ENCODE data around the gene SFSWAP. TPM values are rescaled to one million over a fixed set of nuclear protein-coding genes. Genes with fewer than 3 reads are reported as not detected.
"Not testable (repeated sequence)": the region's sequence is repeated elsewhere in the genome, so short reads cannot be mapped to it uniquely, and the experiment has no call there.

The SFSWAP gene
- total RNA-seq, 1 experiment from 2014 or later = 50.4 TPM

DNA sequence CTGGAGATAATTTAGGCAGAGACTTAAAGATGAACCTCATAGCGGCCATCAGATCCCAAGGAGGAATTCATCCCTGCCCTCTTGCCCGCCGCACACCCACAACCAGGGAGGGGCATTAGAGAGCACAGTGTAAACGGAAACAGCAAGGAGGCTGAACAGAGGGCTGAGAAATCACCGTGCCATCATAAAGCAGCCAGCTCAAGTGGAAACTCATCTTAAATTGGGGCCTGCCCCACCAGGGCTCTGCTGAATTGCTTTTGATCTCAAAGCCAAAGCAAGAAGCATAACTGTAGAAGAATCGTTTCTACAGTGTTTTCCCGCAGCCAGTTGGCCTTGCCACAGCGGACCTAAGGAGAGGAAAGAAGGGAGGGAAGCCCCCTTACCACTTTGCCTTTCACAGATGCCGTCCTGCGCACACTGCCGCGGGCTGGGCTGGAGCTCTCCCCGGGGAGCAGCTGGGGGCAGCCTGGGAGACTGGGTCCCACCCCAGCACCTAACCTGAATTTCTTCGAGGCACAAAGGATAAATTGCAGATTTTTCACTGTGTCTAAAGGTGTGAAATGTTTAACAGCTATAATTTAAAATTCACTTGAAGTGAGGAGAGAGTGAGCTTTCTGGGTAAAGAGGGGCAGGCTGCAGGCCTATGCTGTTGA lies 65.5 kb downstream of the SFSWAP start:
- no peak overlapping the region for H3K4me2 ChIP-seq (ENCODE audit: low read length)
- RAD21 ChIA-PET (ENCODE audit: low non-redundant PET in 1 of 2, low total read pairs in 2 of 2, uncharacterized antibody in 2 of 2, unreplicated experiment in 2 of 2) = no interaction called here
- H3K4me3 ChIP-seq (replicated peaks in 1 of 2; ENCODE audit: low read depth in 1 of 2, low read length in 2 of 2) = no peak overlapping the region
- H3K36me3 ChIP-seq (ENCODE audit: control insufficient read depth in 1 of 2, insufficient read depth in 2 of 2, low read length in 2 of 2) = peaks cover 16 to 28% of the 10 kb centered on the region in 2 experiments; a peak in 3 of 4 replicates
- H2AFZ ChIP-seq (ENCODE audit: low read depth, low read length, poor library complexity, severe bottlenecking) = no peak overlapping the region
- no peaks in the 10 kb centered on the region for H3K27me3 ChIP-seq (ENCODE audit: insufficient read depth, low read length)
- H4K20me1 ChIP-seq (ENCODE audit: insufficient read depth) = no peaks in the 10 kb centered on the region
- H3K4me1 ChIP-seq (ENCODE audit: control insufficient read depth in 1 of 2, insufficient read depth in 2 of 2, low read length in 2 of 2) = no peaks in the 10 kb centered on the region; a peak in 1 of 4 replicates
- CTCF ChIA-PET = no interaction called here
- no peak for ATAC-seq
- H3K9me3 ChIP-seq (ENCODE audit: control insufficient read depth in 1 of 2, insufficient read depth in 1 of 2, low read depth in 1 of 2, low read length in 2 of 2) = no peaks in the 10 kb centered on the region
- H3K9ac ChIP-seq (ENCODE audit: low read length) = no peak overlapping the region
- intact Hi-C loops (cut with micrococcal nuclease) = no loop called here
- BruUV-seq (replicated peaks) = no TSS peak
- no peak for DNase-seq (ENCODE audit: low read depth, low spot score)
- POLR2A ChIA-PET = no interaction called here
- H3K27ac ChIP-seq (ENCODE audit: low read depth, low read length) = no peak overlapping the region
- H3K9me2 ChIP-seq (ENCODE audit: insufficient read depth) = no peaks in the 10 kb centered on the region
- TF ChIP-seq, protein P1, sequence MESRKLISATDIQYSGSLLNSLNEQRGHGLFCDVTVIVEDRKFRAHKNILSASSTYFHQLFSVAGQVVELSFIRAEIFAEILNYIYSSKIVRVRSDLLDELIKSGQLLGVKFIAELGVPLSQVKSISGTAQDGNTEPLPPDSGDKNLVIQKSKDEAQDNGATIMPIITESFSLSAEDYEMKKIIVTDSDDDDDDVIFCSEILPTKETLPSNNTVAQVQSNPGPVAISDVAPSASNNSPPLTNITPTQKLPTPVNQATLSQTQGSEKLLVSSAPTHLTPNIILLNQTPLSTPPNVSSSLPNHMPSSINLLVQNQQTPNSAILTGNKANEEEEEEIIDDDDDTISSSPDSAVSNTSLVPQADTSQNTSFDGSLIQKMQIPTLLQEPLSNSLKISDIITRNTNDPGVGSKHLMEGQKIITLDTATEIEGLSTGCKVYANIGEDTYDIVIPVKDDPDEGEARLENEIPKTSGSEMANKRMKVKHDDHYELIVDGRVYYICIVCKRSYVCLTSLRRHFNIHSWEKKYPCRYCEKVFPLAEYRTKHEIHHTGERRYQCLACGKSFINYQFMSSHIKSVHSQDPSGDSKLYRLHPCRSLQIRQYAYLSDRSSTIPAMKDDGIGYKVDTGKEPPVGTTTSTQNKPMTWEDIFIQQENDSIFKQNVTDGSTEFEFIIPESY (IDR thresholded peaks at IDR 0.05; ENCODE audit: extremely low read depth, insufficient replicate concordance, low read length) = no peak
- TF ChIP-seq YY1 (IDR thresholded peaks at IDR 0.05; ENCODE audit: extremely low read depth, insufficient replicate concordance, low read depth, low read length) = no peak
- TF ChIP-seq, protein P2, sequence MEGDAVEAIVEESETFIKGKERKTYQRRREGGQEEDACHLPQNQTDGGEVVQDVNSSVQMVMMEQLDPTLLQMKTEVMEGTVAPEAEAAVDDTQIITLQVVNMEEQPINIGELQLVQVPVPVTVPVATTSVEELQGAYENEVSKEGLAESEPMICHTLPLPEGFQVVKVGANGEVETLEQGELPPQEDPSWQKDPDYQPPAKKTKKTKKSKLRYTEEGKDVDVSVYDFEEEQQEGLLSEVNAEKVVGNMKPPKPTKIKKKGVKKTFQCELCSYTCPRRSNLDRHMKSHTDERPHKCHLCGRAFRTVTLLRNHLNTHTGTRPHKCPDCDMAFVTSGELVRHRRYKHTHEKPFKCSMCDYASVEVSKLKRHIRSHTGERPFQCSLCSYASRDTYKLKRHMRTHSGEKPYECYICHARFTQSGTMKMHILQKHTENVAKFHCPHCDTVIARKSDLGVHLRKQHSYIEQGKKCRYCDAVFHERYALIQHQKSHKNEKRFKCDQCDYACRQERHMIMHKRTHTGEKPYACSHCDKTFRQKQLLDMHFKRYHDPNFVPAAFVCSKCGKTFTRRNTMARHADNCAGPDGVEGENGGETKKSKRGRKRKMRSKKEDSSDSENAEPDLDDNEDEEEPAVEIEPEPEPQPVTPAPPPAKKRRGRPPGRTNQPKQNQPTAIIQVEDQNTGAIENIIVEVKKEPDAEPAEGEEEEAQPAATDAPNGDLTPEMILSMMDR (IDR thresholded peaks at IDR 0.05 in 2 of 3, conservative IDR thresholded peaks at IDR 0.05 in 1 of 3; ENCODE audit: borderline replicate concordance in 1 of 3, insufficient read depth in 1 of 3, low read depth in 2 of 3, low read length in 2 of 3) = no peak
- no peak for TF ChIP-seq TCF7L2 (IDR thresholded peaks at IDR 0.05; ENCODE audit: borderline replicate concordance, extremely low read depth, insufficient read depth, insufficient read length)
- no peak for TF ChIP-seq JUND (IDR thresholded peaks at IDR 0.05)
- no peak for TF ChIP-seq POLR2AphosphoS5 (IDR thresholded peaks at IDR 0.05; ENCODE audit: low read depth, low read length)
- no peak for TF ChIP-seq CEBPB (IDR thresholded peaks at IDR 0.05; ENCODE audit: low read depth)
- no peak for TF ChIP-seq SIN3A (IDR thresholded peaks at IDR 0.05; ENCODE audit: low read depth)
- no peak for TF ChIP-seq SP1 (IDR thresholded peaks at IDR 0.05; ENCODE audit: low read depth)
- TF ChIP-seq ELF1 (IDR thresholded peaks at IDR 0.05; ENCODE audit: borderline replicate concordance, low read depth) = no peak
- no peak for TF ChIP-seq EGR1 (IDR thresholded peaks at IDR 0.05; ENCODE audit: low read depth)
- no peak for TF ChIP-seq CBX3 (IDR thresholded peaks at IDR 0.05; ENCODE audit: low read depth)
- no peak for TF ChIP-seq FOSL1 (IDR thresholded peaks at IDR 0.05; ENCODE audit: low read depth)
- peaks cover 13% of the 10 kb centered on the region; the same call in 1 of the 2 replicates for H3K79me2 ChIP-seq (ENCODE audit: insufficient read depth, low read length)

DNA sequence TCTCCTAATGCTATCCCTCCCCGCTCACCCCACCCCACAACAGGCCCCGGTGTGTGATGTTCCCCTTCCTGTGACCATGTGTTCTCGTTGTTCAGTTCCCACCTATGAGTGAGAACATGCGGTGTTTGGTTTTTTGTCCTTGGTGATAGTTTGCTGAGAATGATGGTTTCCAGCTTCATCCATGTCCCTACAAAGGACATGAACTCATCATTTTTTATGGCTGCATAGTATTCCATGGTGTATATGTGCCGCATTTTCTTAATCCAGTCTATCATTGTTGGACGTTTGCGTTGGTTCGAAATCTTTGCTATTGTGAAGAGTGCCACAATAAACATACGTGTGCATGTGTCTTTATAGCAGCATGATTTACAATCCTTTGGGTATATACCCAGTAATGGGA lies 66.4 kb downstream of the SFSWAP start:
- H3K4me1 ChIP-seq (ENCODE audit: control insufficient read depth in 1 of 2, insufficient read depth in 2 of 2, low read length in 2 of 2); H4K20me1 ChIP-seq (ENCODE audit: insufficient read depth); BruUV-seq (replicated peaks); DNase-seq (ENCODE audit: low read depth, low spot score); CTCF ChIA-PET; H3K27me3 ChIP-seq (ENCODE audit: insufficient read depth, low read length); POLR2A ChIA-PET; H3K4me3 ChIP-seq (replicated peaks in 1 of 2; ENCODE audit: low read depth in 1 of 2, low read length in 2 of 2); H2AFZ ChIP-seq (ENCODE audit: low read depth, low read length, poor library complexity, severe bottlenecking); ATAC-seq; H3K4me2 ChIP-seq (ENCODE audit: low read length); RAD21 ChIA-PET (ENCODE audit: low non-redundant PET in 1 of 2, low total read pairs in 2 of 2, uncharacterized antibody in 2 of 2, unreplicated experiment in 2 of 2); H3K9me2 ChIP-seq (ENCODE audit: insufficient read depth); intact Hi-C loops (cut with micrococcal nuclease); H3K27ac ChIP-seq (ENCODE audit: low read depth, low read length); H3K9ac ChIP-seq (ENCODE audit: low read length); H3K9me3 ChIP-seq (ENCODE audit: control insufficient read depth in 1 of 2, insufficient read depth in 1 of 2, low read depth in 1 of 2, low read length in 2 of 2): not testable (repeated sequence)
- Histone ChIP-seq H3K36me3 (ENCODE audit: control insufficient read depth in 1 of 2, insufficient read depth in 2 of 2, low read length in 2 of 2) (peaks cover 11 to 20% of the 10 kb centered on the region in 2 experiments; a peak in 3 of 4 replicates), H3K79me2 (ENCODE audit: insufficient read depth, low read length) (peaks cover 16% of the 10 kb centered on the region)
